K562 (cell line): ENCODE results near the gene INSM2. TPM values are rescaled to one million over a fixed set of nuclear protein-coding genes. Genes with fewer than 3 reads are reported as not detected.

Experiments
- CCAR2 ChIP-seq: fragments of 200-400 bp; formaldehyde crosslinking; IDR thresholded peaks from 2 replicates; pipeline ENCODE4 v1.6.1; 2017; ENCODE audit warnings: mild to moderate bottlenecking, low read depth, low read length
- COPS2 ChIP-seq: fragments of 450-650 bp; conservative IDR thresholded peaks from 2 replicates; pipeline ENCODE4 v1.6.1; 2016; ENCODE audit warnings: mild to moderate bottlenecking, moderate library complexity
- CTCF ChIP-seq, 3 experiments: IDR thresholded peaks in 2 of 3; conservative IDR thresholded peaks in 1 of 3; 2 replicates each; pipeline ENCODE4 v1.5.1; 2011 to 2012; ENCODE audit warnings: low read length in 3 of 3, mild to moderate bottlenecking in 3 of 3, control low read depth in 2 of 3, improper control_type of control experiment in 1 of 3, inconsistent platforms in 1 of 3, low read depth in 1 of 3, mixed read lengths in 1 of 3, moderate library complexity in 1 of 3; ENCODE audit not compliant: insufficient read depth in 2 of 3
- CXXC5 ChIP-seq: fragments of 250-450 bp; sonication (Bioruptor Pico); IDR thresholded peaks from 2 replicates; pipeline ENCODE4 v1.8.0; 2022; ENCODE audit warnings: inconsistent platforms, mild to moderate bottlenecking, moderate library complexity
- DLX4 ChIP-seq: fragments of 250-450 bp; sonication (Bioruptor Pico); IDR thresholded peaks from 2 replicates; pipeline ENCODE4 v1.6.1; 2021; ENCODE audit warnings: mild to moderate bottlenecking
- FOS ChIP-seq: IDR thresholded peaks from 3 replicates; pipeline ENCODE4 v1.6.1; 2011; ENCODE audit not compliant: insufficient read length; ENCODE audit errors: extremely low read depth
- ILK ChIP-seq: fragments of 450-650 bp; IDR thresholded peaks from 2 replicates; pipeline ENCODE4 v1.6.1; 2016; ENCODE audit warnings: missing genetic modification characterization, low read depth, mild to moderate bottlenecking, missing compliant biosample characterization, moderate library complexity, borderline replicate concordance
- MTF1 ChIP-seq: fragments of 250-450 bp; sonication (Bioruptor Pico); IDR thresholded peaks from 2 replicates; pipeline ENCODE4 v1.9.0; 2021; ENCODE audit warnings: moderate library complexity, mild to moderate bottlenecking, inconsistent platforms, borderline replicate concordance
- NR2C2 ChIP-seq, 2 experiments: fragments of 200-800 bp in 1 of 2; sonication (Bioruptor generic) in 1 of 2; sonication (generic) in 1 of 2; formaldehyde crosslinking in 1 of 2; IDR thresholded peaks; 2 replicates each; pipeline versions ENCODE4 v1.6.1 to v1.8.0; 2016 to 2022; ENCODE audit warnings: mild to moderate bottlenecking in 1 of 2, missing compliant biosample characterization in 1 of 2, missing genetic modification characterization in 1 of 2, missing genetic modification reagents in 1 of 2
- NRF1 ChIP-seq, 2 experiments: fragments of 450-650 bp; IDR thresholded peaks in 1 of 2; conservative IDR thresholded peaks in 1 of 2; 2 replicates each; pipeline ENCODE4 v1.6.1; 2014; ENCODE audit warnings: mild to moderate bottlenecking in 2 of 2
- POLR3A ChIP-seq: IDR thresholded peaks from 2 replicates; pipeline ENCODE4 v1.6.1; 2011; ENCODE audit warnings: borderline replicate concordance, mild to moderate bottlenecking, moderate library complexity; ENCODE audit not compliant: insufficient read length, insufficient read depth; ENCODE audit errors: extremely low read depth
- PTRF ChIP-seq: fragments of 450-650 bp; IDR thresholded peaks from 2 replicates; pipeline ENCODE4 v1.6.1; 2016; ENCODE audit warnings: mild to moderate bottlenecking, missing genetic modification characterization, missing compliant biosample characterization
- SAFB ChIP-seq: fragments of 200-400 bp; formaldehyde crosslinking; IDR thresholded peaks from 2 replicates; pipeline ENCODE4 v1.6.1; 2017; ENCODE audit warnings: low read depth, low read length, borderline replicate concordance
- SAP30 ChIP-seq: fragments of 200-600 bp; sonication (generic); IDR thresholded peaks from 2 replicates; pipeline ENCODE4 v1.6.1; 2012; ENCODE audit warnings: borderline replicate concordance, low read depth, mild to moderate bottlenecking, moderate library complexity, low read length, control low read depth, inconsistent platforms; ENCODE audit not compliant: insufficient read depth, poor library complexity, severe bottlenecking
- SMARCA5 ChIP-seq: fragments of 450-650 bp; IDR thresholded peaks from 2 replicates; pipeline ENCODE4 v1.6.1; 2016
- STAT5A ChIP-seq: IDR thresholded peaks from 2 replicates; pipeline ENCODE4 v1.6.1; 2012; ENCODE audit warnings: low read length, inconsistent platforms, borderline replicate concordance
- TAF7 ChIP-seq: fragments of 450-650 bp; IDR thresholded peaks from 2 replicates; pipeline ENCODE4 v1.6.1; 2016; ENCODE audit warnings: missing genetic modification characterization, missing compliant biosample characterization
- ZBTB26 ChIP-seq: fragments of 450-650 bp; formaldehyde crosslinking; IDR thresholded peaks from 2 replicates; pipeline ENCODE4 v1.4.0; 2022; ENCODE audit warnings: missing genetic modification characterization
- ZFPM2 ChIP-seq: fragments of 250-450 bp; sonication (Bioruptor Pico); IDR thresholded peaks from 2 replicates; pipeline ENCODE4 v1.5.1; 2022; ENCODE audit warnings: mild to moderate bottlenecking
- ZNF12 ChIP-seq: sonication (generic); formaldehyde crosslinking; IDR thresholded peaks from 2 replicates; pipeline ENCODE4 v1.4.0; 2020; ENCODE audit warnings: mild to moderate bottlenecking, missing genetic modification reagents
- ZNF232 ChIP-seq: sonication (generic); formaldehyde crosslinking; IDR thresholded peaks from 2 replicates; pipeline ENCODE4 v1.8.0; 2022; ENCODE audit warnings: mild to moderate bottlenecking, missing genetic modification reagents
- ZNF24 ChIP-seq: fragments of 450-650 bp; IDR thresholded peaks from 2 replicates; pipeline ENCODE4 v1.6.1; 2016
- ZNF263 ChIP-seq: sonication (generic); formaldehyde crosslinking; IDR thresholded peaks from 2 replicates; pipeline ENCODE4 v1.8.0; 2022; ENCODE audit warnings: mild to moderate bottlenecking, missing genetic modification reagents, borderline replicate concordance
- polyA plus RNA-seq, 8 experiments: library from polyadenylated mRNA; depleted of rRNA in 4 of 8; stranded (reverse) in 5 of 8; unstranded in 3 of 8; fragments of >200 nt; fragmentation: Nextera tagmentation in 2 of 8; fragmentation: Illumina TruSeq in 1 of 8; extraction: Ambion mirVana in 2 of 8; extraction: Trizol in 1 of 8; gene quantifications; 2 replicates each; pipeline versions ENCODE4 v1.2.1 to v1.2.3, GENCODE V29; 2011 to 2014; ENCODE audit warnings: inconsistent platforms in 1 of 8, missing spikeins in 1 of 8
- total RNA-seq, 7 experiments: library from RNA; depleted of rRNA in 6 of 7; stranded (reverse); fragments of >200 nt in 6 of 7; fragmentation: Illumina TruSeq in 2 of 7; extraction: Trizol in 2 of 7; gene quantifications; 2 replicates each; pipeline versions ENCODE4 v1.2.1 to v1.2.3, GENCODE V29; 2011 to 2021; ENCODE audit warnings: low replicate concordance in 1 of 7

The INSM2 gene
- total and polyA plus RNA-seq, 9 of the 15 experiments (the other 6 are each of a cell fraction or from before 2014, with no cell fraction given), result not detected

DNA sequence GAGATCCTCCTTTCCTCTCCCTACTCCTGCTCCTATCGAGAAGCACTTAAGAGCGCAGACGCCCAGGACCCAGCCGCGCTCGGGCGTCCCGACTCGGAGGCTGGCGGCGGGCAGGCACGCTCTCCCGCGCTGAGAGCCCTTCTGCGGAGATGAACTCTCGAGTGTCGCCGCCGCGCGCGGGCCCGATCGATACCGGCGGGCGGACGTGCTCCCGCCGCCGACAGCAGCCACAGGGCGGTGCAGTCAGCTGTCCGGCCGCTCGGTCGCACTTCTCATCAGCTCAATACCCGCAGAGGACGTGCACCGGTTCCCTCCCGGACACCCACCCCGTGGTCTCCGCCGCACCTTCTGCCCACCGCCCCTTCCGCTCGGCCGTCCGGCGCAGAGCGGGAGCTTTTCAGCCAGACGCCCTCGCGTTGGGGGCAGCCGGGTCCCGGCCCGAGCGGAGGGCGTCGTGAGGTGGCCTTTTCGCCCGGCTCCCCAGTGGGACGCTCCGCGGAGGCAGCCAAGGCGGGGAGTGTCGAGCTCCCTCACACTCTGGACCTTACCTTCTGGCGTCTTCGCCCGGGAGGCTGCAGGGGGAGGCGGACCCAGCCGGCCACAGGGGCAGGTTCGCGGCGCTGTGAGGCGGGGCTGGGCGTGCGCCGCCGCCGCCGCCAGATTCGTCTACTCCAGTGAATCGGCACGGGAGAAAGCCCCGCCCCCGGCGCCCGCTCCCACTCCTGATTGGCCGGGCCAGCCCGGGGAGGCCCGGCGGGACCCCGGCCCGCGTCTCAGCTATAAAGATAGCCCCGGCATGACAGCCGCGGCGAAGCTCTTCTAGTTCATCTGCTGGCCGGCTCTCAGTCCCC lies at the start of gene INSM2 (continued):
- TF ChIP-seq SAP30 (peak; percentile 40), ZNF263 (CRISPR knock-in tag) (0 out of 2 replicates have a peak, but pooled peaks have one; percentile 22), NRF1 (conservative IDR thresholded peaks at IDR 0.05 in 1 of 2, IDR thresholded peaks at IDR 0.05 in 1 of 2) (peak; percentile 57 to 68; a peak in 2 of 4 replicates), NR2C2 (CRISPR knock-in tag; IDR thresholded peaks at IDR 0.05) (no peak), NR2C2 (tag; IDR thresholded peaks at IDR 0.05) (no peak), CTCF (IDR thresholded peaks at IDR 0.05 in 2 of 3, conservative IDR thresholded peaks at IDR 0.05 in 1 of 3; ENCODE audit: insufficient read depth in 2 of 3, low read depth in 1 of 3, low read length in 3 of 3) (0 out of 6 replicates have a peak, but pooled peaks of 1 of the 3 experiments have one; percentile 1), SMARCA5 (no peak), MTF1 (CRISPR knock-in tag) (no peak), ZNF232 (CRISPR knock-in tag) (no peak), ZNF12 (no peak), ZNF24 (no peak), ZBTB26 (CRISPR knock-in tag) (no peak), DLX4 (CRISPR knock-in tag) (no peak), CXXC5 (CRISPR knock-in tag) (0 out of 2 replicates have a peak, but pooled peaks have one; percentile 30), ZFPM2 (no peak), CCAR2 (no peak), PTRF (tag) (no peak), SAFB (peak; percentile 46; the same call in 1 of the 2 replicates), COPS2 (no peak), STAT5A (no peak), ILK (tag) (no peak), TAF7 (tag) (no peak), POLR3A (no peak), FOS (no peak)
